CD14-positive monocyte (primary cell): Measurements from ENCODE around the gene NPAS3. TPM values are rescaled to one million over a fixed set of nuclear protein-coding genes. Genes with fewer than 3 reads are reported as not detected.

Source experiments
- DNase-seq, 3 donors: peaks; one replicate each; pipeline ENCODE4 v3.0.0-alpha.2; 2011 to 2022
- H2AFZ ChIP-seq: 2 replicates; pipeline ENCODE4 v1.6.0; 2012; ENCODE audit warnings: mild to moderate bottlenecking, low read depth, low read length, inconsistent platforms; ENCODE audit not compliant: insufficient read depth, poor library complexity, severe bottlenecking
- H3K27ac ChIP-seq, 2 donors: 1 replicate in 1 of 2; 2 replicates in 1 of 2; pipeline ENCODE4 v1.5.1; 2012 to 2013; ENCODE audit warnings: low read length in 2 of 2, control low read depth in 1 of 2, inconsistent platforms in 1 of 2, low read depth in 1 of 2, mild to moderate bottlenecking in 1 of 2
- H3K27me3 ChIP-seq, 2 donors: one replicate each; pipeline versions ENCODE4 v1.6.0 to v1.6.1; 2011 to 2013; ENCODE audit warnings: low read length in 2 of 2; ENCODE audit not compliant: control insufficient read depth in 2 of 2, insufficient read depth in 2 of 2
- H3K36me3 ChIP-seq, 2 donors: replicated peaks in 1 of 2; 1 replicate in 1 of 2; 2 replicates in 1 of 2; pipeline versions ENCODE4 v1.5.1 to v1.6.1; 2012 to 2013; ENCODE audit warnings: low read length in 2 of 2, control low read depth in 1 of 2, inconsistent platforms in 1 of 2, mild to moderate bottlenecking in 1 of 2; ENCODE audit not compliant: insufficient read depth in 2 of 2, control insufficient read depth in 1 of 2
- H3K4me1 ChIP-seq, 2 donors: 1 replicate in 1 of 2; 2 replicates in 1 of 2; pipeline versions ENCODE4 v1.5.1 to v1.6.1; 2012 to 2013; ENCODE audit warnings: low read length in 2 of 2, control low read depth in 1 of 2, inconsistent platforms in 1 of 2, mild to moderate bottlenecking in 1 of 2, moderate library complexity in 1 of 2; ENCODE audit not compliant: insufficient read depth in 2 of 2, control insufficient read depth in 1 of 2
- H3K4me2 ChIP-seq: replicated peaks from 2 replicates; pipeline ENCODE3; 2012; ENCODE audit warnings: low read length, moderate library complexity, mild to moderate bottlenecking; ENCODE audit not compliant: poor library complexity, severe bottlenecking; ENCODE audit errors: extremely low read depth
- H3K4me3 ChIP-seq, 3 experiments: fragments of 200-600 bp in 1 of 3; sonication (generic) in 1 of 3; replicated peaks in 1 of 3; 1 replicate in 2 of 3; 2 replicates in 1 of 3; pipeline ENCODE4 v1.5.1; 2011 to 2013; ENCODE audit warnings: low read length in 3 of 3, mild to moderate bottlenecking in 3 of 3, control low read depth in 2 of 3, low read depth in 2 of 3, inconsistent platforms in 1 of 3, moderate library complexity in 1 of 3
- H3K79me2 ChIP-seq: 2 replicates; pipeline ENCODE4 v1.6.0; 2012; ENCODE audit warnings: mild to moderate bottlenecking, control low read depth, inconsistent platforms, low read length, moderate library complexity; ENCODE audit not compliant: insufficient read depth
- H3K9ac ChIP-seq: 2 replicates; pipeline ENCODE4 v1.6.0; 2017; ENCODE audit warnings: low read length, mild to moderate bottlenecking; ENCODE audit not compliant: insufficient read depth, poor library complexity, severe bottlenecking
- H3K9me3 ChIP-seq, 2 donors: replicated peaks in 1 of 2; 1 replicate in 1 of 2; 2 replicates in 1 of 2; pipeline versions ENCODE4 v1.5.1 to v1.6.1; 2012 to 2013; ENCODE audit warnings: low read length in 2 of 2, control low read depth in 1 of 2; ENCODE audit not compliant: control insufficient read depth in 1 of 2, insufficient read depth in 1 of 2
- H4K20me1 ChIP-seq: 2 replicates; pipeline ENCODE4 v1.6.0; 2012; ENCODE audit warnings: mild to moderate bottlenecking, low read length, control low read depth, moderate library complexity; ENCODE audit not compliant: insufficient read depth
- H3K27ac Mint-ChIP-seq, 7 donors: one replicate each; pipeline ENCODE4 v1.8.0; 2020; ENCODE audit warnings: mild to moderate bottlenecking in 7 of 7, mixed read lengths in 7 of 7, moderate library complexity in 6 of 7, inconsistent platforms in 2 of 7
- H3K27me3 Mint-ChIP-seq, 3 donors: one replicate each; pipeline ENCODE4 v1.8.0; 2021 to 2022; ENCODE audit warnings: low read depth in 3 of 3, mild to moderate bottlenecking in 3 of 3, mixed read lengths in 3 of 3, moderate library complexity in 3 of 3, inconsistent platforms in 1 of 3
- H3K36me3 Mint-ChIP-seq, 2 donors: one replicate each; pipeline ENCODE4 v1.8.0; 2020; ENCODE audit warnings: mixed read lengths in 2 of 2, inconsistent platforms in 1 of 2, mild to moderate bottlenecking in 1 of 2
- H3K4me1 Mint-ChIP-seq: one replicate; pipeline ENCODE4 v1.8.0; 2020; ENCODE audit warnings: mild to moderate bottlenecking, mixed read lengths
- H3K4me3 Mint-ChIP-seq, 2 donors: one replicate each; pipeline ENCODE4 v1.8.0; 2020; ENCODE audit warnings: mild to moderate bottlenecking in 2 of 2, mixed read lengths in 2 of 2, moderate library complexity in 1 of 2
- H3K9me3 Mint-ChIP-seq, 7 donors: one replicate each; pipeline ENCODE4 v1.8.0; 2020 to 2022; ENCODE audit warnings: mixed read lengths in 7 of 7, mild to moderate bottlenecking in 6 of 7, moderate library complexity in 6 of 7, inconsistent platforms in 2 of 7
- WGBS: methylation state at CpG from one replicate; pipeline ENCODE4 v1.1.5; 2013; ENCODE audit warnings: missing lambda C conversion rate; ENCODE audit not compliant: insufficient coverage; 5-methylcytosine and 5-hydroxymethylcytosine counted together
- intact Hi-C, 2 donors: fragments of 100-400 bp; cut with micrococcal nuclease; formaldehyde crosslinking; loops; one replicate each; pipeline versions ENCODE4 v1.15.0 to v1.15.1; 2023
- polyA plus RNA-seq, 3 donors: library from polyadenylated mRNA; depleted of rRNA in 1 of 3; unstranded in 2 of 3; stranded (reverse) in 1 of 3; fragments of 300-500 nt in 2 of 3; fragments of >200 nt in 1 of 3; fragmentation: Illumina TruSeq in 2 of 3; gene quantifications; 1 replicate in 2 of 3; 2 replicates in 1 of 3; pipeline ENCODE4 v1.2.3, GENCODE V29; 2012 to 2021
- TF ChIP-seq, protein P1 (sequence below): fragments of 200-600 bp; IDR thresholded peaks from one replicate; pipeline ENCODE4 v1.8.0; 2022; ENCODE audit warnings: antibody characterized with exemption, mild to moderate bottlenecking

The NPAS3 gene
- polyA plus RNA-seq, 3 donors = not detected

- intact Hi-C loops = no loop called here
- Mint-ChIP-seq H3K36me3 (no peaks in the 10 kb centered on the region), H3K4me1 (peaks cover 2% of the 10 kb centered on the region), H3K9me3 (peaks cover 0 to 2% (median 0%) of the 10 kb centered on the region in 7 donors), H3K27me3 (peaks cover 2 to 7% (median 5%) of the 10 kb centered on the region in 3 donors), H3K4me3 (no peak overlapping the region), H3K27ac (no peak overlapping the region)
- no peak overlapping the region for H3K4me2 ChIP-seq
- no peaks in the 10 kb centered on the region for H3K36me3 ChIP-seq
- TF ChIP-seq, protein P1, sequence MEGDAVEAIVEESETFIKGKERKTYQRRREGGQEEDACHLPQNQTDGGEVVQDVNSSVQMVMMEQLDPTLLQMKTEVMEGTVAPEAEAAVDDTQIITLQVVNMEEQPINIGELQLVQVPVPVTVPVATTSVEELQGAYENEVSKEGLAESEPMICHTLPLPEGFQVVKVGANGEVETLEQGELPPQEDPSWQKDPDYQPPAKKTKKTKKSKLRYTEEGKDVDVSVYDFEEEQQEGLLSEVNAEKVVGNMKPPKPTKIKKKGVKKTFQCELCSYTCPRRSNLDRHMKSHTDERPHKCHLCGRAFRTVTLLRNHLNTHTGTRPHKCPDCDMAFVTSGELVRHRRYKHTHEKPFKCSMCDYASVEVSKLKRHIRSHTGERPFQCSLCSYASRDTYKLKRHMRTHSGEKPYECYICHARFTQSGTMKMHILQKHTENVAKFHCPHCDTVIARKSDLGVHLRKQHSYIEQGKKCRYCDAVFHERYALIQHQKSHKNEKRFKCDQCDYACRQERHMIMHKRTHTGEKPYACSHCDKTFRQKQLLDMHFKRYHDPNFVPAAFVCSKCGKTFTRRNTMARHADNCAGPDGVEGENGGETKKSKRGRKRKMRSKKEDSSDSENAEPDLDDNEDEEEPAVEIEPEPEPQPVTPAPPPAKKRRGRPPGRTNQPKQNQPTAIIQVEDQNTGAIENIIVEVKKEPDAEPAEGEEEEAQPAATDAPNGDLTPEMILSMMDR = no peak
- H3K79me2 ChIP-seq = no peaks in the 10 kb centered on the region
- H4K20me1 ChIP-seq = no peaks in the 10 kb centered on the region
- H3K4me3 ChIP-seq = no peak overlapping the region
- no peak overlapping the region for H3K9ac ChIP-seq
- no peaks in the 10 kb centered on the region for H3K9me3 ChIP-seq
- no peak for DNase-seq
- H3K4me1 ChIP-seq = no peaks in the 10 kb centered on the region
- H3K27ac ChIP-seq = no peak overlapping the region
- WGBS = 90% methylated on average over 2 of the region's 2 CpGs
- no peaks in the 10 kb centered on the region for H3K27me3 ChIP-seq
- no peak overlapping the region for H2AFZ ChIP-seq
These were observed 547.7 kb downstream of the NPAS3 start for GRCh38 chr14:33486332-33486890.

- no peaks in the 10 kb centered on the region for H3K36me3 ChIP-seq
- peaks cover 2% of the 10 kb centered on the region for H3K4me1 Mint-ChIP-seq
- no peak overlapping the region for H3K27ac ChIP-seq
- H3K4me3 Mint-ChIP-seq = no peak overlapping the region
- H3K27me3 ChIP-seq = no peaks in the 10 kb centered on the region
- H3K27me3 Mint-ChIP-seq = peaks cover 0 to 5% (median 3%) of the 10 kb centered on the region in 3 donors
- TF ChIP-seq, protein P1 = no peak
- no peak overlapping the region for H3K4me3 ChIP-seq
- no peak for DNase-seq
- H3K4me1 ChIP-seq = no peaks in the 10 kb centered on the region
- H2AFZ ChIP-seq = no peak overlapping the region
- whole genome bisulfite sequencing = no CpG with 5 or more reads among the region's 5 CpGs
- no peaks in the 10 kb centered on the region for H3K9me3 ChIP-seq
- H3K27ac Mint-ChIP-seq = no peak overlapping the region
- intact Hi-C loops = no loop called here
- no peaks in the 10 kb centered on the region for H3K79me2 ChIP-seq
- H4K20me1 ChIP-seq = no peaks in the 10 kb centered on the region
- H3K4me2 ChIP-seq = no peak overlapping the region
- H3K9ac ChIP-seq = no peak overlapping the region
- no peaks in the 10 kb centered on the region for H3K36me3 Mint-ChIP-seq
- H3K9me3 Mint-ChIP-seq = peaks cover 0 to 2% (median 0%) of the 10 kb centered on the region in 7 donors
These were observed 549.9 kb downstream of the NPAS3 start for GRCh38 chr14:33488582-33488981.
